H9 (cell line): ENCODE data around the gene YAE1. TPM values are rescaled to one million over a fixed set of nuclear protein-coding genes. Genes with fewer than 3 reads are reported as not detected.

Source experiments
- DNase-seq: peaks from one replicate; pipeline ENCODE4 v3.0.0-alpha.2; 2017
- H2AFZ ChIP-seq: one replicate; pipeline ENCODE4 v1.6.1; 2013; ENCODE audit warnings: mild to moderate bottlenecking, low read length, control low read depth, moderate library complexity
- H2AK5ac ChIP-seq: 2 replicates; pipeline ENCODE4 v1.6.1; 2013; ENCODE audit warnings: low read length, control low read depth, mixed read lengths; ENCODE audit not compliant: insufficient read length
- H2BK120ac ChIP-seq: one replicate; pipeline ENCODE4 v1.6.1; 2013; ENCODE audit warnings: low read depth, mild to moderate bottlenecking, low read length, control low read depth, inconsistent platforms; ENCODE audit not compliant: poor library complexity, severe bottlenecking
- H2BK12ac ChIP-seq: 2 replicates; pipeline ENCODE4 v1.6.1; 2013; ENCODE audit warnings: low read length, control low read depth, mixed read lengths, low read depth; ENCODE audit not compliant: insufficient read length
- H2BK15ac ChIP-seq: 2 replicates; pipeline ENCODE4 v1.6.1; 2013; ENCODE audit warnings: low read depth, low read length, control low read depth
- H2BK20ac ChIP-seq: one replicate; pipeline ENCODE4 v1.6.1; 2013; ENCODE audit warnings: low read depth, mild to moderate bottlenecking, low read length, control low read depth, inconsistent platforms; ENCODE audit not compliant: poor library complexity, severe bottlenecking
- H2BK5ac ChIP-seq: 2 replicates; pipeline ENCODE4 v1.6.1; 2013; ENCODE audit warnings: low read length, control low read depth, mixed read lengths; ENCODE audit not compliant: insufficient read length
- H3K14ac ChIP-seq: 2 replicates; pipeline ENCODE4 v1.6.1; 2013; ENCODE audit warnings: low read length, control low read depth; ENCODE audit not compliant: insufficient read depth
- H3K18ac ChIP-seq: 2 replicates; pipeline ENCODE4 v1.6.1; 2013; ENCODE audit warnings: low read depth, mild to moderate bottlenecking, mixed read lengths, low read length, control low read depth; ENCODE audit not compliant: insufficient read length
- H3K23ac ChIP-seq: 2 replicates; pipeline ENCODE4 v1.6.1; 2013; ENCODE audit warnings: low read length, control low read depth, mixed read lengths, low read depth; ENCODE audit not compliant: insufficient read length
- H3K23me2 ChIP-seq: 2 replicates; pipeline ENCODE4 v1.6.1; 2013; ENCODE audit warnings: low read depth, mild to moderate bottlenecking, mixed read lengths, low read length, control low read depth; ENCODE audit not compliant: insufficient read length, poor library complexity, severe bottlenecking
- H3K27ac ChIP-seq: 2 replicates; pipeline ENCODE4 v1.5.1; 2013; ENCODE audit warnings: low read length, control low read depth, mixed read lengths, low read depth; ENCODE audit not compliant: insufficient read length
- H3K27me3 ChIP-seq: 2 replicates; pipeline ENCODE4 v1.6.1; 2013; ENCODE audit warnings: low read length, control low read depth, inconsistent platforms; ENCODE audit not compliant: insufficient read depth
- H3K4ac ChIP-seq: 2 replicates; pipeline ENCODE4 v1.6.1; 2013; ENCODE audit warnings: low read depth, mild to moderate bottlenecking, control low read depth, inconsistent platforms, low read length, moderate library complexity
- H3K4me1 ChIP-seq: 2 replicates; pipeline ENCODE4 v1.6.1; 2013; ENCODE audit warnings: low read length, control low read depth, inconsistent platforms; ENCODE audit not compliant: insufficient read depth
- H3K4me2 ChIP-seq: 2 replicates; pipeline ENCODE4 v1.6.1; 2013; ENCODE audit warnings: low read length, control low read depth, mixed read lengths; ENCODE audit not compliant: insufficient read length, insufficient read depth
- H3K56ac ChIP-seq: 2 replicates; pipeline ENCODE4 v1.6.1; 2013; ENCODE audit warnings: low read depth, mild to moderate bottlenecking, mixed read lengths, low read length, control low read depth; ENCODE audit not compliant: insufficient read length
- H3K79me1 ChIP-seq: 2 replicates; pipeline ENCODE4 v1.6.1; 2013; ENCODE audit warnings: low read depth, mild to moderate bottlenecking, moderate library complexity, low read length, control low read depth, inconsistent platforms; ENCODE audit not compliant: insufficient read depth, poor library complexity, severe bottlenecking
- H3K79me2 ChIP-seq: 2 replicates; pipeline ENCODE4 v1.6.1; 2013; ENCODE audit warnings: low read length, control low read depth, inconsistent platforms; ENCODE audit not compliant: insufficient read depth
- H3K9ac ChIP-seq: 2 replicates; pipeline ENCODE4 v1.6.1; 2013; ENCODE audit warnings: low read length, control low read depth, mixed read lengths; ENCODE audit not compliant: insufficient read length; ENCODE audit errors: extremely low read depth
- H3K9me3 ChIP-seq: one replicate; pipeline ENCODE4 v1.6.1; 2013; ENCODE audit warnings: low read depth, low read length, inconsistent platforms; ENCODE audit not compliant: control insufficient read depth
- H3T11ph ChIP-seq: one replicate; pipeline ENCODE4 v1.6.1; 2013; ENCODE audit warnings: mild to moderate bottlenecking, low read length, control low read depth, inconsistent platforms
- H4K20me1 ChIP-seq: one replicate; pipeline ENCODE4 v1.6.1; 2013; ENCODE audit not compliant: control insufficient read depth, insufficient read length, insufficient read depth
- H4K5ac ChIP-seq: 2 replicates; pipeline ENCODE4 v1.6.1; 2013; ENCODE audit warnings: low read depth, mild to moderate bottlenecking, mixed read lengths, low read length, control low read depth; ENCODE audit not compliant: insufficient read length
- H4K8ac ChIP-seq: replicated peaks from 2 replicates; pipeline ENCODE4 v1.6.1; 2013; ENCODE audit warnings: low read length, control low read depth, mixed read lengths, low read depth; ENCODE audit not compliant: insufficient read length
- H4K91ac ChIP-seq: 2 replicates; pipeline ENCODE4 v1.6.1; 2013; ENCODE audit warnings: low read depth, mild to moderate bottlenecking, moderate library complexity, mixed read lengths, low read length, control low read depth; ENCODE audit not compliant: insufficient read length
- H3K27ac Mint-ChIP-seq, 3 experiments: 2 replicates in 2 of 3; 3 replicates in 1 of 3; pipeline ENCODE4 v1.8.0; 2020 to 2021; ENCODE audit warnings: mixed read lengths in 3 of 3, mild to moderate bottlenecking in 1 of 3, moderate library complexity in 1 of 3
- H3K27me3 Mint-ChIP-seq: 2 replicates; pipeline ENCODE4 v1.8.0; 2021; ENCODE audit warnings: low read depth, mild to moderate bottlenecking, moderate library complexity, mixed read lengths
- H3K36me3 Mint-ChIP-seq, 3 experiments: 2 replicates in 2 of 3; 3 replicates in 1 of 3; pipeline ENCODE4 v1.8.0; 2020 to 2021; ENCODE audit warnings: low read depth in 3 of 3, mixed read lengths in 3 of 3; ENCODE audit not compliant: insufficient read depth in 1 of 3
- H3K4me1 Mint-ChIP-seq, 2 experiments: 2 replicates each; pipeline ENCODE4 v1.8.0; 2020; ENCODE audit warnings: mixed read lengths in 2 of 2
- H3K4me3 Mint-ChIP-seq, 2 experiments: 2 replicates in 1 of 2; 3 replicates in 1 of 2; pipeline ENCODE4 v1.8.0; 2020 to 2021; ENCODE audit warnings: mild to moderate bottlenecking in 2 of 2, mixed read lengths in 2 of 2, moderate library complexity in 1 of 2
- H3K9me3 Mint-ChIP-seq, 2 experiments: 2 replicates in 1 of 2; 3 replicates in 1 of 2; pipeline ENCODE4 v1.8.0; 2020; ENCODE audit warnings: mild to moderate bottlenecking in 2 of 2, mixed read lengths in 2 of 2, moderate library complexity in 1 of 2
- WGBS: extraction: QIAGEN DNeasy Blood & Tissue Kit; methylation state at CpG from one replicate; pipeline ENCODE4 v1.1.7; 2013; ENCODE audit warnings: missing lambda C conversion rate, low lambda C conversion rate, mixed read lengths; ENCODE audit not compliant: insufficient read length; ENCODE audit errors: extremely low coverage; 5-methylcytosine and 5-hydroxymethylcytosine counted together
- total RNA-seq: library from RNA; stranded (reverse); gene quantifications from 2 replicates; pipeline ENCODE4 v1.2.1, GENCODE V29; 2021
- TF ChIP-seq, protein P1 (sequence below): fragments of 200-600 bp; sonication (generic); conservative IDR thresholded peaks from 3 replicates; pipeline ENCODE4 v1.8.0; 2021; ENCODE audit warnings: antibody characterized with exemption, mild to moderate bottlenecking

YAE1 gene
- total RNA-seq, 1 experiment from 2014 or later = 28.8 TPM

DNA sequence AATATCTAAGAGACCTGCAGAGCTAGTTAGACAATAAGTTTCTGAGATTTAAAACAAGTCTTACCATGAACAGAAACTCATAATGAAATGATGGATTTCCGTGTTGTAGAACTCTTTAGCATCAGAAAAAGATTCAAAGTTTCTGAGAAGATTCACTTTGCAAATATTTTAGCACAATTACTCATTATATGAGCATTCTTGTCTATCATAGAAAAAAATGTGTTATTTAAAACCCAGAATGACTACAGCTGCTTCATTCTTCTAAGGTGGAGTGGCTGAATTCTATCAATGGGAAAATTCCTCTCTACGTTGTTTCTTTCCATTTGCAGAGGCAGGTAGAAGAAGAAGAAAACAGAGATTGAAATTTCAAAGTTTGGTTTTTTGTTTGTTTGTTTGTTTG is 36.1 kb downstream of the YAE1 start:
- Histone ChIP-seq H4K8ac (no peak overlapping the region), H3T11ph (no peak overlapping the region), H3K4ac (no peak overlapping the region), H2AK5ac (no peak overlapping the region), H3K9me3 (no peaks in the 10 kb centered on the region), H3K27ac (no peak overlapping the region), H4K5ac (no peak overlapping the region), H2BK15ac (no peak overlapping the region), H3K4me2 (no peak overlapping the region), H3K18ac (no peak overlapping the region), H3K27me3 (no peaks in the 10 kb centered on the region), H2BK20ac (no peak overlapping the region), H3K14ac (no peak overlapping the region), H2BK5ac (no peak overlapping the region), H3K23ac (no peak overlapping the region), H3K56ac (no peak overlapping the region), H4K20me1 (no peaks in the 10 kb centered on the region), H3K79me2 (no peaks in the 10 kb centered on the region), H2BK120ac (no peak overlapping the region), H3K23me2 (no peaks in the 10 kb centered on the region), H3K4me1 (no peaks in the 10 kb centered on the region), H2BK12ac (no peak overlapping the region), H4K91ac (no peak overlapping the region), H2AFZ (no peak overlapping the region), H3K9ac (no peak overlapping the region), H3K79me1 (no peaks in the 10 kb centered on the region)
- WGBS = no CpG with 5 or more reads among the region's 2 CpGs
- Mint-ChIP-seq H3K27me3 (no peaks in the 10 kb centered on the region; the same call in 1 of the 2 replicates), H3K36me3 (no peaks in the 10 kb centered on the region), H3K9me3 (no peaks in the 10 kb centered on the region), H3K4me1 (no peaks in the 10 kb centered on the region), H3K27ac (no peak overlapping the region), H3K4me3 (no peak overlapping the region)
- no peak for DNase-seq
- TF ChIP-seq, protein P1, sequence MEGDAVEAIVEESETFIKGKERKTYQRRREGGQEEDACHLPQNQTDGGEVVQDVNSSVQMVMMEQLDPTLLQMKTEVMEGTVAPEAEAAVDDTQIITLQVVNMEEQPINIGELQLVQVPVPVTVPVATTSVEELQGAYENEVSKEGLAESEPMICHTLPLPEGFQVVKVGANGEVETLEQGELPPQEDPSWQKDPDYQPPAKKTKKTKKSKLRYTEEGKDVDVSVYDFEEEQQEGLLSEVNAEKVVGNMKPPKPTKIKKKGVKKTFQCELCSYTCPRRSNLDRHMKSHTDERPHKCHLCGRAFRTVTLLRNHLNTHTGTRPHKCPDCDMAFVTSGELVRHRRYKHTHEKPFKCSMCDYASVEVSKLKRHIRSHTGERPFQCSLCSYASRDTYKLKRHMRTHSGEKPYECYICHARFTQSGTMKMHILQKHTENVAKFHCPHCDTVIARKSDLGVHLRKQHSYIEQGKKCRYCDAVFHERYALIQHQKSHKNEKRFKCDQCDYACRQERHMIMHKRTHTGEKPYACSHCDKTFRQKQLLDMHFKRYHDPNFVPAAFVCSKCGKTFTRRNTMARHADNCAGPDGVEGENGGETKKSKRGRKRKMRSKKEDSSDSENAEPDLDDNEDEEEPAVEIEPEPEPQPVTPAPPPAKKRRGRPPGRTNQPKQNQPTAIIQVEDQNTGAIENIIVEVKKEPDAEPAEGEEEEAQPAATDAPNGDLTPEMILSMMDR = no peak
